ENCODE measurements around the gene DGAT2. TPM values are rescaled to one million over a fixed set of nuclear protein-coding genes. Genes with fewer than 3 reads are reported as not detected.

DGAT2 gene
- total RNA-seq, 1 experiment from 2014 or later = 1.6 TPM

DNA sequence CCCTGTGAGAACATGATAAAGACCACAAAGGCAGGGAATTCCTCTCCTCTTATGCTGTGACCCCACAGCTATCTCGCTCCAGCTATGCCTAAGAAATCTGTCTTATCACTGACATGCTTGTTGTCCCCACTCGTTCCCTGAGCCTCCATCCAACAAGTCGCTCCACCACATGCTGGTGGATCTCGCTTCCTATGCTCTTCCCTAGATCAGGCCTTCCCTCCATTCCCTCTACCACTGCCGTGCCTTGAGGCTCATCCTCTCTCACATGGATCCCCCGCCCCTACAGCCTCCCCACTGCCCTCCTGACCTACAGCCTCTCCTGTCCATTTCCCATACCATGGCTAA, 1.4 kb upstream of the DGAT2 start (continued):
- TF ChIP-seq, protein P1, sequence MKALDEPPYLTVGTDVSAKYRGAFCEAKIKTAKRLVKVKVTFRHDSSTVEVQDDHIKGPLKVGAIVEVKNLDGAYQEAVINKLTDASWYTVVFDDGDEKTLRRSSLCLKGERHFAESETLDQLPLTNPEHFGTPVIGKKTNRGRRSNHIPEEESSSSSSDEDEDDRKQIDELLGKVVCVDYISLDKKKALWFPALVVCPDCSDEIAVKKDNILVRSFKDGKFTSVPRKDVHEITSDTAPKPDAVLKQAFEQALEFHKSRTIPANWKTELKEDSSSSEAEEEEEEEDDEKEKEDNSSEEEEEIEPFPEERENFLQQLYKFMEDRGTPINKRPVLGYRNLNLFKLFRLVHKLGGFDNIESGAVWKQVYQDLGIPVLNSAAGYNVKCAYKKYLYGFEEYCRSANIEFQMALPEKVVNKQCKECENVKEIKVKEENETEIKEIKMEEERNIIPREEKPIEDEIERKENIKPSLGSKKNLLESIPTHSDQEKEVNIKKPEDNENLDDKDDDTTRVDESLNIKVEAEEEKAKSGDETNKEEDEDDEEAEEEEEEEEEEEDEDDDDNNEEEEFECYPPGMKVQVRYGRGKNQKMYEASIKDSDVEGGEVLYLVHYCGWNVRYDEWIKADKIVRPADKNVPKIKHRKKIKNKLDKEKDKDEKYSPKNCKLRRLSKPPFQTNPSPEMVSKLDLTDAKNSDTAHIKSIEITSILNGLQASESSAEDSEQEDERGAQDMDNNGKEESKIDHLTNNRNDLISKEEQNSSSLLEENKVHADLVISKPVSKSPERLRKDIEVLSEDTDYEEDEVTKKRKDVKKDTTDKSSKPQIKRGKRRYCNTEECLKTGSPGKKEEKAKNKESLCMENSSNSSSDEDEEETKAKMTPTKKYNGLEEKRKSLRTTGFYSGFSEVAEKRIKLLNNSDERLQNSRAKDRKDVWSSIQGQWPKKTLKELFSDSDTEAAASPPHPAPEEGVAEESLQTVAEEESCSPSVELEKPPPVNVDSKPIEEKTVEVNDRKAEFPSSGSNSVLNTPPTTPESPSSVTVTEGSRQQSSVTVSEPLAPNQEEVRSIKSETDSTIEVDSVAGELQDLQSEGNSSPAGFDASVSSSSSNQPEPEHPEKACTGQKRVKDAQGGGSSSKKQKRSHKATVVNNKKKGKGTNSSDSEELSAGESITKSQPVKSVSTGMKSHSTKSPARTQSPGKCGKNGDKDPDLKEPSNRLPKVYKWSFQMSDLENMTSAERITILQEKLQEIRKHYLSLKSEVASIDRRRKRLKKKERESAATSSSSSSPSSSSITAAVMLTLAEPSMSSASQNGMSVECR (CRISPR knock-in tag; IDR thresholded peaks at IDR 0.05; ENCODE audit: borderline replicate concordance) = no peak
- TF ChIP-seq HMGA2 (CRISPR knock-in tag; IDR thresholded peaks at IDR 0.05) (no peak), JUN (CRISPR knock-in tag; IDR thresholded peaks at IDR 0.05) (no peak), ZNF121 (CRISPR knock-in tag; IDR thresholded peaks at IDR 0.05) (no peak), ESRRA (CRISPR knock-in tag; IDR thresholded peaks at IDR 0.05; ENCODE audit: borderline replicate concordance) (no peak), ZNF671 (CRISPR knock-in tag; IDR thresholded peaks at IDR 0.05) (no peak), ZNF281 (CRISPR knock-in tag; IDR thresholded peaks at IDR 0.05) (no peak)
- TF ChIP-seq, protein P2, sequence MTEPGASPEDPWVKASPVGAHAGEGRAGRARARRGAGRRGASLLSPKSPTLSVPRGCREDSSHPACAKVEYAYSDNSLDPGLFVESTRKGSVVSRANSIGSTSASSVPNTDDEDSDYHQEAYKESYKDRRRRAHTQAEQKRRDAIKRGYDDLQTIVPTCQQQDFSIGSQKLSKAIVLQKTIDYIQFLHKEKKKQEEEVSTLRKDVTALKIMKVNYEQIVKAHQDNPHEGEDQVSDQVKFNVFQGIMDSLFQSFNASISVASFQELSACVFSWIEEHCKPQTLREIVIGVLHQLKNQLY (CRISPR knock-in tag; IDR thresholded peaks at IDR 0.05) = no peak
- TF ChIP-seq, protein P3, sequence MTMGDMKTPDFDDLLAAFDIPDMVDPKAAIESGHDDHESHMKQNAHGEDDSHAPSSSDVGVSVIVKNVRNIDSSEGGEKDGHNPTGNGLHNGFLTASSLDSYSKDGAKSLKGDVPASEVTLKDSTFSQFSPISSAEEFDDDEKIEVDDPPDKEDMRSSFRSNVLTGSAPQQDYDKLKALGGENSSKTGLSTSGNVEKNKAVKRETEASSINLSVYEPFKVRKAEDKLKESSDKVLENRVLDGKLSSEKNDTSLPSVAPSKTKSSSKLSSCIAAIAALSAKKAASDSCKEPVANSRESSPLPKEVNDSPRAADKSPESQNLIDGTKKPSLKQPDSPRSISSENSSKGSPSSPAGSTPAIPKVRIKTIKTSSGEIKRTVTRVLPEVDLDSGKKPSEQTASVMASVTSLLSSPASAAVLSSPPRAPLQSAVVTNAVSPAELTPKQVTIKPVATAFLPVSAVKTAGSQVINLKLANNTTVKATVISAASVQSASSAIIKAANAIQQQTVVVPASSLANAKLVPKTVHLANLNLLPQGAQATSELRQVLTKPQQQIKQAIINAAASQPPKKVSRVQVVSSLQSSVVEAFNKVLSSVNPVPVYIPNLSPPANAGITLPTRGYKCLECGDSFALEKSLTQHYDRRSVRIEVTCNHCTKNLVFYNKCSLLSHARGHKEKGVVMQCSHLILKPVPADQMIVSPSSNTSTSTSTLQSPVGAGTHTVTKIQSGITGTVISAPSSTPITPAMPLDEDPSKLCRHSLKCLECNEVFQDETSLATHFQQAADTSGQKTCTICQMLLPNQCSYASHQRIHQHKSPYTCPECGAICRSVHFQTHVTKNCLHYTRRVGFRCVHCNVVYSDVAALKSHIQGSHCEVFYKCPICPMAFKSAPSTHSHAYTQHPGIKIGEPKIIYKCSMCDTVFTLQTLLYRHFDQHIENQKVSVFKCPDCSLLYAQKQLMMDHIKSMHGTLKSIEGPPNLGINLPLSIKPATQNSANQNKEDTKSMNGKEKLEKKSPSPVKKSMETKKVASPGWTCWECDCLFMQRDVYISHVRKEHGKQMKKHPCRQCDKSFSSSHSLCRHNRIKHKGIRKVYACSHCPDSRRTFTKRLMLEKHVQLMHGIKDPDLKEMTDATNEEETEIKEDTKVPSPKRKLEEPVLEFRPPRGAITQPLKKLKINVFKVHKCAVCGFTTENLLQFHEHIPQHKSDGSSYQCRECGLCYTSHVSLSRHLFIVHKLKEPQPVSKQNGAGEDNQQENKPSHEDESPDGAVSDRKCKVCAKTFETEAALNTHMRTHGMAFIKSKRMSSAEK (CRISPR knock-in tag; IDR thresholded peaks at IDR 0.05; ENCODE audit: borderline replicate concordance) = no peak
- TF ChIP-seq, protein P4, sequence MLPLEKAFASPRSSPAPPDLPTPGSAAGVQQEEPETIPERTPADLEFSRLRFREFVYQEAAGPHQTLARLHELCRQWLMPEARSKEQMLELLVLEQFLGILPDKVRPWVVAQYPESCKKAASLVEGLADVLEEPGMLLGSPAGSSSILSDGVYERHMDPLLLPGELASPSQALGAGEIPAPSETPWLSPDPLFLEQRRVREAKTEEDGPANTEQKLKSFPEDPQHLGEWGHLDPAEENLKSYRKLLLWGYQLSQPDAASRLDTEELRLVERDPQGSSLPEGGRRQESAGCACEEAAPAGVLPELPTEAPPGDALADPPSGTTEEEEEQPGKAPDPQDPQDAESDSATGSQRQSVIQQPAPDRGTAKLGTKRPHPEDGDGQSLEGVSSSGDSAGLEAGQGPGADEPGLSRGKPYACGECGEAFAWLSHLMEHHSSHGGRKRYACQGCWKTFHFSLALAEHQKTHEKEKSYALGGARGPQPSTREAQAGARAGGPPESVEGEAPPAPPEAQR (CRISPR knock-in tag; IDR thresholded peaks at IDR 0.05) = no peak

GRCh38 chr11:75767793-75768111, 826 bp upstream of the DGAT2 start:
- DNase-seq (ENCODE audit: low spot score) (no peak), ATAC-seq (no peak)
- Mint-ChIP-seq H3K36me3 (no peaks in the 10 kb centered on the region; the same call in 1 of the 2 replicates), H3K9me3 (no peaks in the 10 kb centered on the region), H3K4me1 (peaks cover 23% of the 10 kb centered on the region), H3K4me3 (peak overlapping the region; percentile 59; the same call in 1 of the 2 replicates), H3K27ac (no peak overlapping the region), H3K27me3 (ENCODE audit: low read depth) (peaks cover 70% of the 10 kb centered on the region)
- ChIA-PET CTCF (interaction anchor here (0.6 kb wide), 1 partner anchor 13 kb away, joined by 6 read pairs; no protein-coding TSS in a partner anchor), POLR2A (no interaction called here)
- TF ChIP-seq MXD4 (CRISPR knock-in tag; IDR thresholded peaks at IDR 0.05; ENCODE audit: borderline replicate concordance) (no peak), GRHL2 (CRISPR knock-in tag; IDR thresholded peaks at IDR 0.05; ENCODE audit: insufficient replicate concordance, severe bottlenecking) (no peak), STAT6 (CRISPR knock-in tag; conservative IDR thresholded peaks at IDR 0.05; ENCODE audit: low read depth) (no peak), ETV6 (CRISPR knock-in tag; IDR thresholded peaks at IDR 0.05) (no peak), ZNF423 (CRISPR knock-in tag; IDR thresholded peaks at IDR 0.05) (no peak), EMX1 (CRISPR knock-in tag; IDR thresholded peaks at IDR 0.05) (no peak)
- TF ChIP-seq, protein P5, sequence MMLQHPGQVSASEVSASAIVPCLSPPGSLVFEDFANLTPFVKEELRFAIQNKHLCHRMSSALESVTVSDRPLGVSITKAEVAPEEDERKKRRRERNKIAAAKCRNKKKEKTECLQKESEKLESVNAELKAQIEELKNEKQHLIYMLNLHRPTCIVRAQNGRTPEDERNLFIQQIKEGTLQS (CRISPR knock-in tag; conservative IDR thresholded peaks at IDR 0.05) = no peak
- TF ChIP-seq, protein P6, sequence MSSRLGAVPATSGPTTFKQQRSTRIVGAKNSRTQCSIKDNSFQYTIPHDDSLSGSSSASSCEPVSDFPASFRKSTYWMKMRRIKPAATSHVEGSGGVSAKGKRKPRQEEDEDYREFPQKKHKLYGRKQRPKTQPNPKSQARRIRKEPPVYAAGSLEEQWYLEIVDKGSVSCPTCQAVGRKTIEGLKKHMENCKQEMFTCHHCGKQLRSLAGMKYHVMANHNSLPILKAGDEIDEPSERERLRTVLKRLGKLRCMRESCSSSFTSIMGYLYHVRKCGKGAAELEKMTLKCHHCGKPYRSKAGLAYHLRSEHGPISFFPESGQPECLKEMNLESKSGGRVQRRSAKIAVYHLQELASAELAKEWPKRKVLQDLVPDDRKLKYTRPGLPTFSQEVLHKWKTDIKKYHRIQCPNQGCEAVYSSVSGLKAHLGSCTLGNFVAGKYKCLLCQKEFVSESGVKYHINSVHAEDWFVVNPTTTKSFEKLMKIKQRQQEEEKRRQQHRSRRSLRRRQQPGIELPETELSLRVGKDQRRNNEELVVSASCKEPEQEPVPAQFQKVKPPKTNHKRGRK (CRISPR knock-in tag; IDR thresholded peaks at IDR 0.05; ENCODE audit: borderline replicate concordance) = no peak

Measured in WTC11 (cell line).